Thyroid gland (tissue), 4 donors: ENCODE results near the gene GRIN2D.

Experiments
- CTCF ChIP-seq, 6 experiments: fragments of 200-600 bp in 3 of 6; fragments of 450-650 bp in 3 of 6; sonication (generic) in 3 of 6; IDR thresholded peaks; one replicate each; pipeline ENCODE4 v1.5.1; 2016 to 2019; ENCODE audit warnings: antibody characterized with exemption in 6 of 6, mild to moderate bottlenecking in 2 of 6, inconsistent platforms in 1 of 6, moderate library complexity in 1 of 6
- POLR2A ChIP-seq, 2 donors: fragments of 450-650 bp; IDR thresholded peaks; one replicate each; pipeline ENCODE4 v1.6.1; 2017; ENCODE audit warnings: antibody characterized with exemption in 2 of 2, mild to moderate bottlenecking in 2 of 2, moderate library complexity in 1 of 2

GRCh38 chr19:48415806-48416221 lies 22.3 kb downstream of the GRIN2D start:
- no peak for TF ChIP-seq CTCF (IDR thresholded peaks at IDR 0.05)
- no peak for TF ChIP-seq POLR2A (IDR thresholded peaks at IDR 0.05)
